ENCODE measurements around the gene CDCA8. TPM values are rescaled to one million over a fixed set of nuclear protein-coding genes. Genes with fewer than 3 reads are reported as not detected.

Gene CDCA8
- total and polyA plus RNA-seq, 2 of the 4 experiments (the other 2 are of a cell fraction): 5.9 to 25.7 TPM

- Histone ChIP-seq H3K79me1 (ENCODE audit: low read depth in 1 of 2, low read length in 2 of 2) (no peaks in the 10 kb centered on the region), H3K56ac (ENCODE audit: extremely low read depth, insufficient read depth, low read length) (no peak overlapping the region), H2AFZ (replicated peaks; ENCODE audit: low read length, poor library complexity) (no peak overlapping the region), H3K4me3 (ENCODE audit: insufficient read depth, low read depth, low read length) (no peak overlapping the region), H3K4me1 (ENCODE audit: control insufficient read depth, insufficient read depth, low read length) (no peaks in the 10 kb centered on the region), H4K5ac (ENCODE audit: low read depth, low read length) (no peak overlapping the region), H2BK120ac (ENCODE audit: low read depth, low read length) (no peak overlapping the region), H3K14ac (replicated peaks; ENCODE audit: low read depth, low read length) (no peak overlapping the region), H2AK5ac (ENCODE audit: low read depth, low read length) (no peak overlapping the region), H3K27ac (ENCODE audit: insufficient read depth, low read length) (no peak overlapping the region), H3K4ac (ENCODE audit: low read depth, low read length) (no peak overlapping the region), H4K20me1 (ENCODE audit: insufficient read depth, low read length) (no peaks in the 10 kb centered on the region), H2AK9ac (replicated peaks; ENCODE audit: low read depth, low read length, poor library complexity) (no peak overlapping the region), H4K8ac (ENCODE audit: low read depth in 2 of 2, low read length in 2 of 2) (no peak overlapping the region), H3K9me3 (ENCODE audit: control insufficient read depth, insufficient read depth, low read length) (no peaks in the 10 kb centered on the region), H2BK5ac (ENCODE audit: low read depth, low read length, poor library complexity, severe bottlenecking) (no peak overlapping the region), H3K23ac (ENCODE audit: low read depth, low read length) (no peak overlapping the region), H3K27me3 (ENCODE audit: control insufficient read depth, insufficient read depth, low read length) (peaks cover 50% of the 10 kb centered on the region), H4K91ac (ENCODE audit: insufficient read depth, low read depth, low read length) (no peak overlapping the region), H3K18ac (ENCODE audit: low read depth, low read length) (no peak overlapping the region), H2BK15ac (ENCODE audit: low read depth, low read length) (no peak overlapping the region), H3K9me1 (ENCODE audit: insufficient read depth, low read length) (no peaks in the 10 kb centered on the region), H2BK20ac (ENCODE audit: low read depth, low read length) (no peak overlapping the region), H3K36me3 (ENCODE audit: control insufficient read depth, insufficient read depth, low read length) (no peaks in the 10 kb centered on the region), H3K4me2 (ENCODE audit: low read depth, low read length) (no peak overlapping the region), H3K9ac (ENCODE audit: low read depth, low read length) (no peak overlapping the region)
- 32% methylated on average over 12 of the region's 17 CpGs; no CpG with 5 or more reads in 1 of the 2 experiments for WGBS, 2 experiments (ENCODE audit: extremely low coverage in 2 of 2, insufficient read length in 1 of 2)
- ATAC-seq (ENCODE audit: low read depth) (no peak), DNase-seq (no peak)
- no TSS peak for BruUV-seq (replicated peaks)
- in situ Hi-C loops (cut with MboI; ENCODE audit: low sequenced_read_pairs) (no loop called here), dilution Hi-C loops (cut with HindIII; ENCODE audit: low sequenced_read_pairs, unreplicated experiment) (no loop called here), intact Hi-C loops (cut with micrococcal nuclease) (no loop called here)
- ChIA-PET POLR2A (ENCODE audit: unreplicated experiment) (no interaction called here), CTCF (interaction anchor here (0.9 kb wide), 1 partner anchor 64 kb away, joined by 3 read pairs; no protein-coding TSS in a partner anchor)
- TF ChIP-seq FOS (IDR thresholded peaks at IDR 0.05; ENCODE audit: low read depth, low read length) (no peak), SMC3 (IDR thresholded peaks at IDR 0.05; ENCODE audit: low read depth, low read length) (no peak), CEBPB (IDR thresholded peaks at IDR 0.05; ENCODE audit: low read depth, low read length) (no peak), BHLHE40 (IDR thresholded peaks at IDR 0.05; ENCODE audit: low read depth, low read length) (no peak), MAZ (IDR thresholded peaks at IDR 0.05; ENCODE audit: borderline replicate concordance, low read depth, low read length) (no peak), USF2 (IDR thresholded peaks at IDR 0.05; ENCODE audit: low read depth, low read length) (no peak)
- TF ChIP-seq, protein P1, sequence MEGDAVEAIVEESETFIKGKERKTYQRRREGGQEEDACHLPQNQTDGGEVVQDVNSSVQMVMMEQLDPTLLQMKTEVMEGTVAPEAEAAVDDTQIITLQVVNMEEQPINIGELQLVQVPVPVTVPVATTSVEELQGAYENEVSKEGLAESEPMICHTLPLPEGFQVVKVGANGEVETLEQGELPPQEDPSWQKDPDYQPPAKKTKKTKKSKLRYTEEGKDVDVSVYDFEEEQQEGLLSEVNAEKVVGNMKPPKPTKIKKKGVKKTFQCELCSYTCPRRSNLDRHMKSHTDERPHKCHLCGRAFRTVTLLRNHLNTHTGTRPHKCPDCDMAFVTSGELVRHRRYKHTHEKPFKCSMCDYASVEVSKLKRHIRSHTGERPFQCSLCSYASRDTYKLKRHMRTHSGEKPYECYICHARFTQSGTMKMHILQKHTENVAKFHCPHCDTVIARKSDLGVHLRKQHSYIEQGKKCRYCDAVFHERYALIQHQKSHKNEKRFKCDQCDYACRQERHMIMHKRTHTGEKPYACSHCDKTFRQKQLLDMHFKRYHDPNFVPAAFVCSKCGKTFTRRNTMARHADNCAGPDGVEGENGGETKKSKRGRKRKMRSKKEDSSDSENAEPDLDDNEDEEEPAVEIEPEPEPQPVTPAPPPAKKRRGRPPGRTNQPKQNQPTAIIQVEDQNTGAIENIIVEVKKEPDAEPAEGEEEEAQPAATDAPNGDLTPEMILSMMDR (conservative IDR thresholded peaks at IDR 0.05; ENCODE audit: low read depth, low read length): no peak
- TF ChIP-seq, protein P2, sequence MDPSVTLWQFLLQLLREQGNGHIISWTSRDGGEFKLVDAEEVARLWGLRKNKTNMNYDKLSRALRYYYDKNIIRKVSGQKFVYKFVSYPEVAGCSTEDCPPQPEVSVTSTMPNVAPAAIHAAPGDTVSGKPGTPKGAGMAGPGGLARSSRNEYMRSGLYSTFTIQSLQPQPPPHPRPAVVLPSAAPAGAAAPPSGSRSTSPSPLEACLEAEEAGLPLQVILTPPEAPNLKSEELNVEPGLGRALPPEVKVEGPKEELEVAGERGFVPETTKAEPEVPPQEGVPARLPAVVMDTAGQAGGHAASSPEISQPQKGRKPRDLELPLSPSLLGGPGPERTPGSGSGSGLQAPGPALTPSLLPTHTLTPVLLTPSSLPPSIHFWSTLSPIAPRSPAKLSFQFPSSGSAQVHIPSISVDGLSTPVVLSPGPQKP (IDR thresholded peaks at IDR 0.05; ENCODE audit: borderline replicate concordance, low read depth, low read length): no peak
Observed at GRCh38 chr1:37667023-37667671, 25.2 kb upstream of the CDCA8 start.

All from IMR-90 (cell line).